NCI-H1417 (cell line): Measurements from ENCODE around the gene TBCD.

ENCODE experiments used
- DNase-seq, 3 experiments: peaks; one replicate each; lab custom pipeline; 2025; lab: John Stamatoyannopoulos, UW

The TBCD gene

DNA sequence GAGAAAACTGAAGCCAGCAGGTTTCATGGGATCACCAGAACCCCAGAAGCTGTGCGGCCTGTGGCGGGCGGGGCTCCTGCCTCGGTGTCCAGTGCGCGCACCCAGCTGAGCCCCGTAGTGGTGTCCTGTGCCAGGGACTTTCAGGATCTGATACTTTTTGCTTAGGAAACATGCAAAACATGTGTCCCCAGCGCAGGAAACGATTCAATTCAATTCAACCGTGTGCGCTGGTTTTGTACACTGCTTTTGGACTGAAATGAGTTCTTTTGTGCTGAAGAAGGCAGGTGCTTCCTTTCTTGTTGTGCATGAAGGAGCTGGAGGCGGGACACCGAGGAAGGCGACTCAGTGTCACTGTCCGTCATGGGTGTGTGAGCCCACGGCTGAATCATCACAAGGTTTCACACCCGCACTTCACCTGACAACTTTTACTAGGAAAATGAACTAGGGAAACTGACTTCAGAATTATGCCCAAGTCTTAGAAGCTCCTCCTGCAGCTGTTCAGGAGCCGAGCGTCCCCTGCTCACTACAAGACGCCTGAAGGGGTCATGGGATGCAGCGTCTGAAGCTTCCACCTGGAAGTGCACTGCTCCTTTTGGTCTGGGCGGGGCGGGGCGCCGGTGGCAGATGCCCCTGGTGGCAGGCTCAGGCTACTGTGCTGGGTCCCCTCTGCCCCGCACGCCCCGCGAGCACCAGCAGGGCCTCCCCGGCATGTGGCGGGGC is 119.4 kb downstream of the TBCD start:
- peak in 1 of 3 experiments; percentile 67 for DNase-seq

GRCh38 chr17:82871776-82872561 is 120.1 kb downstream of the TBCD start:
- DNase-seq = no peak

GRCh38 chr17:82872591-82873520 is 121.0 kb downstream of the TBCD start:
- no peak for DNase-seq

GRCh38 chr17:82873521-82873920 is 121.7 kb downstream of the TBCD start:
- no peak for DNase-seq

DNA sequence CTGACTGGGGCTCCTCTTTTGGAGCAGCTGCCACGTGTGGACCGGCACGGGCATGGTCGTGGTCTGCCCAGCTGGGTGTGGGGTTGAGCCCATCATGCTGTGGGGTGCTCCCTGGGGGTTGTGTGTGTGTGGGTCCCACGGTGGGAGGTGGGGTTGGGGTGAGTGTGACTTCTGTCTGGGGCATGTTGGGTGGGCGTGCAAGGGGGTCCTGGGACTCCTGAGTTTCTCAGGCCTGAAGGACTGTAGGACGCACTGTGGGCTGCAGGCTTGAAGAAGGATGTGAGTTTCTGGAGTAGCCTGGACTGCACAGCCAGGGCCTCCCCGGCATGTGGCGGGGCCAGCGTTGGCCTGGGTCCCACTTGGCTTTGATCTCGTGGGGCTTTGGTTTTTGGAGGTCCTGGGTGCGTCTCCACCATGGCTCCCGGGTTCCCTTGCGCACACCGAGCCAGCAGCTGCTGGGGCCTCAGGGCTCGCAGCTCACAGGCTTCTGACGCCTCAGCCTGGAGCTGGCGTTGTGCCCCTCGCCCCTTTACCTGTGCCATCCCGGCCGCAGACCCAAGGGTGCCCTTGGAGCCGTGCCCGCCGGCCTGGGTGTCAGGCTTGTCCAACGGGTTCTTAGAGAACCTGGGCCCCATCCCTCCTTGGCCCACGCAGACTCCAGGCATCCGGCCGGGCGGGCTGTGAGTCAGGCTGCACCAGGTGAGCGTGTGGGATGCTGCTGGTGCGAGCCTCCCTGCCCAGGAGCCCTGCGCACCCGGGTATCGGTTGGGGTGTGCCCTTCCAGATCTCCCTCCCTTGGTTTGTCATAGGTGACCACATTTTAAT is 122.4 kb downstream of the TBCD start:
- no peak for DNase-seq

GRCh38 chr17:82875407-82875856 is 123.6 kb downstream of the TBCD start:
- DNase-seq = peak; percentile 32 to 76 (median 45)

DNA sequence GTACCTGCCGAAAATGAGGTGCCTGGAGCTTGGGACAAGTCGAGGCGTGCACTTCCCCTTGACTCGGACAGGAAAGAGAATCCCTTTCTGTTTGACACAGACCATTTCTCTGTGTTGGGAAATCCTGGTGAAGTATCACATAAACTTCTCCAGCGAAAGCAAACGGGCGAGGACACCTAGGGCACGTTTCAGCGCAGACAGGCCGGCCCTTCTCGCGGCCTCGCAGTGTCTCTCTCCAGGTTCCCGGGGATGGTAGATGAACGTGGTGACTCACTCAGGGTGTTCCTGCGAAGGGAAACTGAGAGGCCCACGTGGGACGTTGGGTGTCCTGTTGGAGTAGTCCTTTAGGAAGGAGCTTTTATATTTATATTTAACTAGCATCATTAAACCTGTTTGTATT is 124.3 kb downstream of the TBCD start:
- peak in 1 of 3 experiments; percentile 49 for DNase-seq

- peak; percentile 25 to 82 (median 62) for DNase-seq
Measured at GRCh38 chr17:82876602-82877379, 124.9 kb downstream of the TBCD start.

GRCh38 chr17:82878527-82878926 is 126.7 kb downstream of the TBCD start:
- DNase-seq = no peak

GRCh38 chr17:82879241-82879640 is 127.4 kb downstream of the TBCD start:
- DNase-seq = no peak

DNA sequence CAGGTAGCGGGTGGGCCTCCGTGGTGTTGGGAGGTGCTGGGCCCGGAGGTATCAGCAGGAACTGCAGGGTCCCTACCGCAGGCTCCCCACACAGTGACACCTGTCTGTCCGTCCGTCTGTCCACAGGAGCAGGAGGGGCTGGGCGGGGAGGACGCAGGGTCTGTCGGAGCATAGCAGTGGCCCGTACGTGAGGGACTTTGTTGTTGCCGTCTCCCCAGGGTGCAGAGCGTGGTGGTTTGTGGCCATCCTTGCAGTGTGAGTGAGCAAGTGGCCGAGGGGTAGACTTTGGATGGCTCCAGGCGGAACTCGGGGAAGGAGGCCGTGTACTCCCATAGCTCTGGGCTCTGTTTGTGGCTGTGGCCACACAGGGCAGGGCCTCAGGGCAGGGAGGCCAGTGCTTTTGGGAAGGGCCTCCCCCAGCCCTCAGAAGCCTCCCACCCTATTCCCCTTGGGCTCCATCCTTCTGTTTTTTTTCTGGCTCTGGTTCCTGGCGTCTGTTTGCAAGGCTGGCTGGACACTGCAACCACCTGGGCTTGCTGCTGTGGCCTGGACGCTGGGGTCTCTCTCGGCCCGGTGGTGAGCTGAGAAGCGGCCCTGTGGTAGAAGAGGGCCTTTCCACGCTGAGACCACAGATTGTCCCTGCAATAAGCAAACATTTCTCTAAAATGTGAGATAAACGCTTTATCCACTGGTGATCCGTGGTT is 128.9 kb downstream of the TBCD start:
- DNase-seq = no peak

- DNase-seq = no peak
Measured at GRCh38 chr17:82881324-82881823, 129.5 kb downstream of the TBCD start.

- peak in 2 of 3 experiments; percentile 31 to 42 for DNase-seq
Measured at GRCh38 chr17:82881900-82882714, 130.2 kb downstream of the TBCD start.

DNA sequence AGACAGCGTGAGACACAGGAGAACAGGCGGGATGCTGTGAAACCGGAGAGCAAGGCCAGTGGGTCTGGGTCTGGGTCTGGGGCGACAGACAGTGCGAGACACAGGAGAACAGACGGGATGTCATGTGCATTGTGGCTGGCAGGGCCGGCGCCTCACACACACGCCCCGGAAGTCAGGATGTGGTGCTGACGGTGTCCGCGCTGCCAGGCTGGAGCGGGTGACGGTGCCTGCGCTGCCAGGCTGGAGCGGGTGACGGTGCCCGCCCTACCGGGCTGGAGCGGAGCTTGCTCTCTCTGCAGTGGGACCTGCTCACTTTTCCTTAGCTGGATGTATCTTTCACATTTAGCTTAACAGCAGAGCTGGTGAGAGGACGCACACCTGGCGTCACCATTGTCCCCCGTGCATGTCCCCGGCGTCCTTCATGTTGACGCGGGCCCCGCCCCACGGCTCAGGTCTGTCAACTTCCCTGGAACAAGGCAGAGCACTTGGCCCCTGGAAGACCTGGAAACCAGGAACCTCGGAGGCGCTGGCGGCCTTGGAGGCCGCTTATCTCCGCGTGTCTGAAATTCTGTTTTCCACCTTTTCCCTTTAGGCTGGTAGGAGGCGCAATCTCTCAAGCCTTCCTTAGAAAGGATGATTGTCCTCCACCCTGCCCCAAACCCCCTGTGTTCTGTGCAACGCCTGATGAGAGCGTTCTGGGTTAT is 131.0 kb downstream of the TBCD start:
- DNase-seq = peak; percentile 72 to 93 (median 80)

- peak in 1 of 3 experiments; percentile 7 for DNase-seq
Measured at GRCh38 chr17:82883419-82884031, 131.7 kb downstream of the TBCD start.

DNA sequence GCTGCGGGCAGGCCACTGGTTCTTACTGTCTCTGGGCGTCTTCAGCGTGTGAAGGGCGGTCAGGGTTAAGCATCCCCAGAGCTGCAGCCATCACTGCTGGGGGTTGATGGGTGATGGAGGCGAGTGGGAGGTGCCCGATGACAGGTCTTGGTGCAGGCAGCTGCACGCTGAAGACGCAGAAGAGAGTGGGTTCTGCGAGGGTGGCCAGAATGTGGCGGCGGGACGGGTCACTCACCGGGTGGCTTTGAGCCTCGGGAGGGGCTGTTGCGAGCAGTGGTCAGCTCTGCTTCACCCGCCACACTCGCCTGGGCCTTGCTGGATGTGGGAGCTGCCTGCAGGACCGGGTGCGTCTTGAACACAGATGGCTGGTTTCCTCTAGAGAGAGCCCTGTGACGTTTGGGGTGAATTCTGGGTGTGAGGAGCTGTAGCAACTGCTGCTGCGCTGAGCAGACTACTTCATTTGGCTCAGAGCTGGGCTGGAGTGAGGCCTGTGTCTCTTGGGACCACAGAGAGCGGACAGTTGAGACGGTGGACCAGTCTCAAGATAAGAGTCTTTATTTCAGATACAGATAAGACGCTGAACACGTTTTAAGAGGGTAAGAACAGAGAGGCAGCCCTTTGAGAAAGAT is 132.6 kb downstream of the TBCD start:
- no peak for DNase-seq

GRCh38 chr17:82884970-82885353 is 133.1 kb downstream of the TBCD start:
- DNase-seq = no peak
